Measurements from ENCODE around the gene CIPC.

GRCh38 chr14:77098529-77099353 lies 683 bp downstream of the CIPC start:
- TF ChIP-seq EZH2 (IDR thresholded peaks at IDR 0.05) (no peak), POLR2AphosphoS5 (IDR thresholded peaks at IDR 0.05; ENCODE audit: borderline replicate concordance, low read depth, low read length) (no peak)
